K562 (cell line): ENCODE data around the gene PRPSAP1.

Source experiments
- BRF2 ChIP-seq: IDR thresholded peaks from 3 replicates; pipeline ENCODE4 v1.6.1; 2011; ENCODE audit warnings: borderline replicate concordance, mild to moderate bottlenecking; ENCODE audit not compliant: insufficient read length, insufficient read depth
- CTCF ChIP-seq, 3 experiments: IDR thresholded peaks in 2 of 3; conservative IDR thresholded peaks in 1 of 3; 2 replicates each; pipeline ENCODE4 v1.5.1; 2011 to 2012; ENCODE audit warnings: low read length in 3 of 3, mild to moderate bottlenecking in 3 of 3, control low read depth in 2 of 3, improper control_type of control experiment in 1 of 3, inconsistent platforms in 1 of 3, low read depth in 1 of 3, mixed read lengths in 1 of 3, moderate library complexity in 1 of 3; ENCODE audit not compliant: insufficient read depth in 2 of 3
- E4F1 ChIP-seq: fragments of 250-450 bp; sonication (Bioruptor Pico); IDR thresholded peaks from 2 replicates; pipeline ENCODE4 v1.5.0; 2021; ENCODE audit warnings: mild to moderate bottlenecking, borderline replicate concordance
- FOXP1 ChIP-seq: sonication (generic); formaldehyde crosslinking; IDR thresholded peaks from 2 replicates; pipeline ENCODE4 v1.8.0; 2022; ENCODE audit warnings: mild to moderate bottlenecking, missing genetic modification reagents
- MYC ChIP-seq, 2 experiments: fragments of 250-450 bp in 1 of 2; sonication (Bioruptor Pico) in 1 of 2; IDR thresholded peaks; 2 replicates each; pipeline versions ENCODE4 v1.5.1 to v1.6.1; 2012 to 2021; ENCODE audit warnings: low read depth in 2 of 2, borderline replicate concordance in 1 of 2, improper control_type of control experiment in 1 of 2, low read length in 1 of 2, mild to moderate bottlenecking in 1 of 2, moderate library complexity in 1 of 2
- NFIC ChIP-seq: fragments of 450-650 bp; IDR thresholded peaks from 2 replicates; pipeline ENCODE4 v1.6.1; 2017; ENCODE audit warnings: mild to moderate bottlenecking, inconsistent platforms
- PHB2 ChIP-seq: fragments of 450-650 bp; IDR thresholded peaks from 2 replicates; pipeline ENCODE4 v1.6.1; 2017; ENCODE audit warnings: low read depth
- POLR2A ChIP-seq: fragments of 450-650 bp; conservative IDR thresholded peaks from 2 replicates; pipeline ENCODE4 v1.6.1; 2016
- POLR2AphosphoS5 ChIP-seq: IDR thresholded peaks from 2 replicates; pipeline ENCODE4 v1.6.1; 2011; ENCODE audit warnings: mild to moderate bottlenecking, low read depth, low read length, moderate library complexity; ENCODE audit not compliant: control insufficient read depth, insufficient read depth
- RFX5 ChIP-seq: IDR thresholded peaks from 2 replicates; pipeline ENCODE4 v1.6.1; 2011; ENCODE audit warnings: low read depth, mild to moderate bottlenecking, improper control_type of control experiment, low read length
- SMARCB1 ChIP-seq: IDR thresholded peaks from 2 replicates; pipeline ENCODE4 v1.6.1; 2011; ENCODE audit warnings: improper control_type of control experiment, low read depth; ENCODE audit not compliant: insufficient read length
- SP2 ChIP-seq: IDR thresholded peaks from 2 replicates; pipeline ENCODE4 v1.6.1; 2011; ENCODE audit warnings: mild to moderate bottlenecking, low read depth, low read length, moderate library complexity; ENCODE audit not compliant: poor library complexity, severe bottlenecking; ENCODE audit errors: extremely low read depth
- ZNF586 ChIP-seq: fragments of 450-650 bp; formaldehyde crosslinking; conservative IDR thresholded peaks from 2 replicates; pipeline ENCODE4 v1.4.0; 2020; ENCODE audit warnings: mild to moderate bottlenecking, moderate library complexity
- ZNF717 ChIP-seq: fragments of 250-450 bp; sonication (Bioruptor Pico); IDR thresholded peaks from 2 replicates; pipeline ENCODE4 v1.5.0; 2021

GRCh38 chr17:76369804-76370203, 16.1 kb upstream of the PRPSAP1 start:
- no peak for TF ChIP-seq ZNF717 (CRISPR knock-in tag)
- TF ChIP-seq PHB2: no peak
- TF ChIP-seq CTCF (IDR thresholded peaks at IDR 0.05 in 2 of 3, conservative IDR thresholded peaks at IDR 0.05 in 1 of 3; ENCODE audit: insufficient read depth in 2 of 3, low read depth in 1 of 3, low read length in 3 of 3): no peak
- TF ChIP-seq SMARCB1: no peak
- TF ChIP-seq NFIC: no peak
- TF ChIP-seq ZNF586: no peak
- TF ChIP-seq POLR2AphosphoS5: no peak
- TF ChIP-seq FOXP1 (CRISPR knock-in tag): no peak
- TF ChIP-seq MYC (IDR thresholded peaks at IDR 0.05; ENCODE audit: low read depth, low read length): no peak
- no peak for TF ChIP-seq MYC (CRISPR knock-in tag; IDR thresholded peaks at IDR 0.05; ENCODE audit: borderline replicate concordance, low read depth)
- no peak for TF ChIP-seq POLR2A
- TF ChIP-seq SP2: no peak
- TF ChIP-seq E4F1: no peak
- TF ChIP-seq BRF2: no peak
- no peak for TF ChIP-seq RFX5
